OCI-LY3 (cell line): ENCODE results near the gene RGMB.

Experiments used
- H2AFZ ChIP-seq: fragments of 200-600, 300-600 bp; shearing (Covaris generic); 2 replicates; pipeline ENCODE4 v1.6.0; 2014; ENCODE audit warnings: antibody characterized with exemption, low read depth, low read length
- H3K27ac ChIP-seq: fragments of 200-600, 300-600 bp; sonication (generic); 2 replicates; pipeline ENCODE4 v1.5.1; 2014; ENCODE audit warnings: mild to moderate bottlenecking, low read length, moderate library complexity, mixed read lengths
- H3K27me3 ChIP-seq: fragments of 200-600, 300-600 bp; sonication (generic); 2 replicates; pipeline ENCODE4 v1.6.1; 2014; ENCODE audit warnings: low read depth, low read length, mixed read lengths
- H3K36me3 ChIP-seq: fragments of 200-600, 300-600 bp; sonication (generic); replicated peaks from 2 replicates; pipeline ENCODE3; 2014; ENCODE audit warnings: low read depth, low read length, mixed read lengths
- H3K4me1 ChIP-seq: fragments of 300-600, 200-600 bp; sonication (generic); 2 replicates; pipeline ENCODE4 v1.6.1; 2014; ENCODE audit warnings: low read length, mixed read lengths
- H3K4me2 ChIP-seq: fragments of 200-600, 300-600 bp; sonication (generic); 2 replicates; pipeline ENCODE4 v1.6.1; 2014; ENCODE audit warnings: low read length, mixed read lengths
- H3K4me3 ChIP-seq: fragments of 300-600, 200-600 bp; sonication (generic); 2 replicates; pipeline ENCODE4 v1.5.1; 2014; ENCODE audit warnings: antibody characterized with exemption, mild to moderate bottlenecking, low read length, moderate library complexity
- H3K79me2 ChIP-seq: fragments of 300-600, 200-600 bp; shearing (Covaris generic); 2 replicates; pipeline ENCODE4 v1.6.1; 2014; ENCODE audit warnings: mild to moderate bottlenecking, low read length, mixed read lengths
- H3K9ac ChIP-seq: fragments of 300-600, 200-600 bp; shearing (Covaris generic); 2 replicates; pipeline ENCODE4 v1.6.0; 2014; ENCODE audit warnings: mild to moderate bottlenecking, low read length, moderate library complexity
- H3K9me3 ChIP-seq: fragments of 200-600, 300-600 bp; shearing (Covaris generic); 2 replicates; pipeline ENCODE4 v1.6.1; 2014; ENCODE audit warnings: low read length, mixed read lengths; ENCODE audit not compliant: insufficient read depth
- H4K20me1 ChIP-seq: fragments of 200-600, 300-600 bp; sonication (generic); 2 replicates; pipeline ENCODE4 v1.6.1; 2016; ENCODE audit warnings: low read length, mixed read lengths; ENCODE audit not compliant: insufficient read depth
- EZH2phosphoT487 ChIP-seq: fragments of 200-600 bp; shearing (Covaris generic); IDR thresholded peaks from 2 replicates; pipeline ENCODE4 v1.6.1; 2018; ENCODE audit warnings: antibody characterized with exemption, mixed run types, low read depth
- TF ChIP-seq, protein P1 (sequence below): fragments of 200-600, 300-600 bp; sonication (generic); IDR thresholded peaks from 2 replicates; pipeline ENCODE4 v1.5.1; 2014; ENCODE audit warnings: antibody characterized with exemption, low read length, low read depth

RGMB gene

DNA sequence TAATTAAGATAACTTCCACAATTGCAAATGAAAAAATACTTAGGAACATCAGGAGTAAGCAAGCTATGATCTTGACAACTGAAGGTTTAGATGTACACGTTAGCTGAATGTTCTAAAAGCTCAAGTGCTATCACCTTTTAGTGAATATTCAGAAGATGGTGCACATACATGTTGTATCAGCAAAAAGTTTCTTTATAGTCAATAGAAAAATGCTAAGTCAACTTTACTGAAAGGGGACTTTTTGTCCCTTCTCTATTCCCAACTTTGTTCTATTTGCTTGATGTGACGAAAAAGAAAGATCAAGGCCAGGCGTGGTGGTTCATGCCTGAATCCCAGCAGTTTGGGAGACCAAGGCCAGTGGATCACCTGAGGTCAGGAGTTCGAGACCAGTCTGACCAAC, 7.6 kb upstream of the RGMB start:
- H3K36me3 ChIP-seq = no peaks in the 10 kb centered on the region
- H3K27me3 ChIP-seq = peaks cover 5% of the 10 kb centered on the region; the same call in 1 of the 2 replicates
- H3K27ac ChIP-seq = no peak overlapping the region
- H2AFZ ChIP-seq = no peak overlapping the region
- no peak overlapping the region for H3K9ac ChIP-seq
- H3K4me3 ChIP-seq = no peak overlapping the region
- no peaks in the 10 kb centered on the region for H4K20me1 ChIP-seq
- no peaks in the 10 kb centered on the region for H3K4me1 ChIP-seq
- no peak for TF ChIP-seq EZH2phosphoT487
- TF ChIP-seq, protein P1, sequence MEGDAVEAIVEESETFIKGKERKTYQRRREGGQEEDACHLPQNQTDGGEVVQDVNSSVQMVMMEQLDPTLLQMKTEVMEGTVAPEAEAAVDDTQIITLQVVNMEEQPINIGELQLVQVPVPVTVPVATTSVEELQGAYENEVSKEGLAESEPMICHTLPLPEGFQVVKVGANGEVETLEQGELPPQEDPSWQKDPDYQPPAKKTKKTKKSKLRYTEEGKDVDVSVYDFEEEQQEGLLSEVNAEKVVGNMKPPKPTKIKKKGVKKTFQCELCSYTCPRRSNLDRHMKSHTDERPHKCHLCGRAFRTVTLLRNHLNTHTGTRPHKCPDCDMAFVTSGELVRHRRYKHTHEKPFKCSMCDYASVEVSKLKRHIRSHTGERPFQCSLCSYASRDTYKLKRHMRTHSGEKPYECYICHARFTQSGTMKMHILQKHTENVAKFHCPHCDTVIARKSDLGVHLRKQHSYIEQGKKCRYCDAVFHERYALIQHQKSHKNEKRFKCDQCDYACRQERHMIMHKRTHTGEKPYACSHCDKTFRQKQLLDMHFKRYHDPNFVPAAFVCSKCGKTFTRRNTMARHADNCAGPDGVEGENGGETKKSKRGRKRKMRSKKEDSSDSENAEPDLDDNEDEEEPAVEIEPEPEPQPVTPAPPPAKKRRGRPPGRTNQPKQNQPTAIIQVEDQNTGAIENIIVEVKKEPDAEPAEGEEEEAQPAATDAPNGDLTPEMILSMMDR = no peak
- no peaks in the 10 kb centered on the region for H3K9me3 ChIP-seq
- no peak overlapping the region for H3K4me2 ChIP-seq
- no peaks in the 10 kb centered on the region for H3K79me2 ChIP-seq

DNA sequence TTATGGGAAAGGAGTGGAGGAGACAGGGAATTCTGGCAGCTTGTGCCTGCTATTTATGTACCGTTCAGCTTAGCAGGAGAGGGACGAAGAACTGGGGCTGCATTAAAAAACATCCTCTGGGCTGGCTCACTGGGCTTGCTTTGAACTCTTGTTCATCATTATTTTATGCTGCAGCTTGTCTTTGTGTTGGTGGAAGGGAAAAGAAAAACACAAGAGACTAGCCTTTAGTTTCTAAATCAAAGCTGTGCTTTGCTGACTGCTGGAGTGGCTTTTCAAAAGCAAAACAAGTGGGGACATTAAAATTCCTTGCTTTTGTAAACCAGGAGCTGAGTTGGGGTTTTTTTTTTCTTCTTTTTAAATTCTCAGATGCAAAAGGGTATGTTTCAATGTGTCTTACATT, 5.9 kb upstream of the RGMB start:
- TF ChIP-seq, protein P1 = no peak
- TF ChIP-seq EZH2phosphoT487 = no peak
- Histone ChIP-seq H3K4me2 (peak overlapping the region; percentile 36; the same call in 1 of the 2 replicates), H3K27me3 (peaks cover 5% of the 10 kb centered on the region; the same call in 1 of the 2 replicates), H3K79me2 (no peaks in the 10 kb centered on the region), H4K20me1 (no peaks in the 10 kb centered on the region), H3K36me3 (no peaks in the 10 kb centered on the region), H3K27ac (no peak overlapping the region), H3K4me3 (0 out of 2 replicates have a peak overlapping the region, but pooled peaks have one; percentile 13), H3K9ac (no peak overlapping the region), H3K4me1 (peaks cover 10% of the 10 kb centered on the region), H3K9me3 (no peaks in the 10 kb centered on the region), H2AFZ (no peak overlapping the region)

DNA sequence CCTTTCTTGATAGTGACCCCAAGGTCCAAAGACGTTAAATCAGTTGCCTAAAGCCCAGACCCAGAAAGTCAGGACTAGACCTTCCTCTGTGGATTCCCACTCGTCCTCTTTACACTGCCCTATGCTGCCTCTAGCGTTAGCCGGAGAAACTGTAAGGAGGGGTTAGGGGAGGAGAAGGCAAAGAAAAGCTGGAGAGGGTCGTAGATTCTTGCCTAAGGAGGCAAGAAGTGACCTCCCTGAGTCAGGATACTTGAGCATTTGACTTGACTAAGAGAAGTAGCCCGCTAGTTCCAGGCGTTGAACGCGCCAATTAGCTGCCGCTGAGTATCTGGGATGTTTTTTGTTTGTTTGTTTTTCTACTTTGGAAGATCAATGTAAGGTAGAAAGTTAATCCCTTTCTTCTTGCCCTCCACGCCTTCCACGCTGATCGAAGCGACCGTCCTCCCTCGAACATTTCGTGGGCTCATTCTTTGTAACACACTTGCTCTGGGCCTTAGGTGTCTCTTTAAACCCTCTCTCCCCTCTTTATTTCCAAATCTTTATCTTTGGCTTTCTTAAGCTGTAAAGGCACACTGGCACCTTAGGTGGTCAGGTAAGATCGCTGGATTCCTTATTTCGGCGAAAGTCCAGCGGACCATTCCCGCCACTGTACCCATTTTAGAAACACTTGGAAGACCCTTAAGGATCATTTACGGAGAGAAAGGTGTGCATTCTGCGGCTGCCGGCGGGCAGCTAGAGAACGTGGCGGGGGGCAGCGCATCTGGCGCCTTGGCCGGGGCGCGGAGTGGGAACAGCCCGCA, 5.1 kb upstream of the RGMB start:
- Histone ChIP-seq H3K36me3 (no peaks in the 10 kb centered on the region), H3K4me2 (peak overlapping the region; percentile 36), H3K9ac (no peak overlapping the region), H2AFZ (no peak overlapping the region), H3K27me3 (peaks cover 5% of the 10 kb centered on the region; the same call in 1 of the 2 replicates), H4K20me1 (no peaks in the 10 kb centered on the region), H3K27ac (no peak overlapping the region), H3K4me3 (0 out of 2 replicates have a peak overlapping the region, but pooled peaks have one; percentile 13), H3K9me3 (no peaks in the 10 kb centered on the region), H3K4me1 (peaks cover 12% of the 10 kb centered on the region), H3K79me2 (no peaks in the 10 kb centered on the region)
- TF ChIP-seq EZH2phosphoT487 = no peak
- TF ChIP-seq, protein P1 = peak; percentile 65

DNA sequence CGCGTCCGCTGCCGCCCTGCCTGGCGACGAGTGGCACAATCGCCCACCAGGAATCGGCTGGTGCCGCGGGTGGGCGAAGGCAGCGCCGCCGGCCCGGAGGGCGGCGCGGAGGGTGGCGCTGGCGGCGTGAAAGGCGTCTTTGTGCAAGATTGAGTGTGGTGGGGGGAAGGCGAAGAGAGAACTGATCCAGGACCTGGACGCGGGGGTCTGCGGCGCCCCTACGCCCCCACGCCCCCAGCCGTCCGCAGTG, 4.6 kb upstream of the RGMB start:
- TF ChIP-seq EZH2phosphoT487 = no peak
- TF ChIP-seq, protein P1 = no peak
- H3K79me2 ChIP-seq = no peaks in the 10 kb centered on the region; the same call in 1 of the 2 replicates
- no peaks in the 10 kb centered on the region for H3K36me3 ChIP-seq
- no peak overlapping the region for H3K9ac ChIP-seq
- H4K20me1 ChIP-seq = no peaks in the 10 kb centered on the region
- H3K4me3 ChIP-seq = no peak overlapping the region
- no peaks in the 10 kb centered on the region for H3K9me3 ChIP-seq
- no peak overlapping the region for H3K27ac ChIP-seq
- H3K4me2 ChIP-seq = no peak overlapping the region
- H3K4me1 ChIP-seq = peaks cover 12% of the 10 kb centered on the region
- H2AFZ ChIP-seq = no peak overlapping the region
- H3K27me3 ChIP-seq = peaks cover 5% of the 10 kb centered on the region; the same call in 1 of the 2 replicates
